ENCODE measurements around the gene KLHDC8A.

KLHDC8A gene

DNA sequence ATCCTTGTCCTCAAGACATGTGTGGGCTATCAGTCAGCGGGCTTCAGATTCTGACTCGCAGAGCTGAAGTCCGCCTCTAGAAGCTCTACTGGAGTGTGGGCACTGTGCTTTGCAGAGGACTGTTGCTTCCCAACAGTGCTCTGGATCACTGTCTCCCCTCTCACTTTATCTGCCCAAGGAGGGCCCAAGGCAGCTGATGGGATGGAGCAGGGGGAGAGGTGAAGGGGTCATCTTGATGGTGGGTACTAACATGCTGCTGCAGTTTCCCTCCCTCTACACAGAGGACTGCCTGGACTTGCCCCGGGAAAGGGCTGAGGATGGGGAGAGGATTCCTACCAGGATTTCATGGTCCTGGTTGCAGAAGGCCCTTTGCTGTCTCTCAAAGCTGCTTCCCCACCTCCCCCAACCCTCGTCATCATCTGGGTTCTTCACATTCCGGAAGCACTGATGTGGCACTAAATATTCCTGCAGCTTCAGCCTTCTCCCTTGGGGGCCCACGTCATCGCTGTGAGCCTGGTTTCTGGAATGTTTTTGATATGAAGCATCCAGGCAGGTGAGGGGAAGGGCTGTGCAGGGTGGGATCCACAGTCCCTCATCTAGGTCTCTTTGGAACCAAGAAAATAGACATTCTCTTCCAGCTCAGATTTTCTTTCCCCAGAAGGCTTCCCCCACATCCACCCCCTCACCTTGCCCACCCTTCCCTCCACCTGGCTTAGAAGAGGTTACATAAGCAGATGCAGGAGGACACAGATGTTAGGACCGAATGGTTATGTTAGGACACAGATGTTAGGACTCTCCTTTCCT lies 58.3 kb downstream of the KLHDC8A start (continued):
- TF ChIP-seq, protein P1, sequence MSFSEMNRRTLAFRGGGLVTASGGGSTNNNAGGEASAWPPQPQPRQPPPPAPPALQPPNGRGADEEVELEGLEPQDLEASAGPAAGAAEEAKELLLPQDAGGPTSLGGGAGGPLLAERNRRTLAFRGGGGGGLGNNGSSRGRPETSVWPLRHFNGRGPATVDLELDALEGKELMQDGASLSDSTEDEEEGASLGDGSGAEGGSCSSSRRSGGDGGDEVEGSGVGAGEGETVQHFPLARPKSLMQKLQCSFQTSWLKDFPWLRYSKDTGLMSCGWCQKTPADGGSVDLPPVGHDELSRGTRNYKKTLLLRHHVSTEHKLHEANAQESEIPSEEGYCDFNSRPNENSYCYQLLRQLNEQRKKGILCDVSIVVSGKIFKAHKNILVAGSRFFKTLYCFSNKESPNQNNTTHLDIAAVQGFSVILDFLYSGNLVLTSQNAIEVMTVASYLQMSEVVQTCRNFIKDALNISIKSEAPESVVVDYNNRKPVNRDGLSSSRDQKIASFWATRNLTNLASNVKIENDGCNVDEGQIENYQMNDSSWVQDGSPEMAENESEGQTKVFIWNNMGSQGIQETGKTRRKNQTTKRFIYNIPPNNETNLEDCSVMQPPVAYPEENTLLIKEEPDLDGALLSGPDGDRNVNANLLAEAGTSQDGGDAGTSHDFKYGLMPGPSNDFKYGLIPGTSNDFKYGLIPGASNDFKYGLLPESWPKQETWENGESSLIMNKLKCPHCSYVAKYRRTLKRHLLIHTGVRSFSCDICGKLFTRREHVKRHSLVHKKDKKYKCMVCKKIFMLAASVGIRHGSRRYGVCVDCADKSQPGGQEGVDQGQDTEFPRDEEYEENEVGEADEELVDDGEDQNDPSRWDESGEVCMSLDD (tag by site-specific recombination; IDR thresholded peaks at IDR 0.05), result no peak
- TF ChIP-seq ZNF24 (tag by site-specific recombination; IDR thresholded peaks at IDR 0.05) (peak; percentile 52; the same call in 1 of the 2 replicates), TCF7L2 (IDR thresholded peaks at IDR 0.05; ENCODE audit: borderline replicate concordance, low read depth, low read length) (no peak), ZNF677 (tag by site-specific recombination; IDR thresholded peaks at IDR 0.05) (no peak), GLIS2 (tag by site-specific recombination; IDR thresholded peaks at IDR 0.05) (no peak), ZBTB21 (tag by site-specific recombination; IDR thresholded peaks at IDR 0.05) (peak; percentile 87), ZNF521 (tag by site-specific recombination; IDR thresholded peaks at IDR 0.05) (no peak), KLF10 (tag by site-specific recombination; IDR thresholded peaks at IDR 0.05) (peak; percentile 55), SP7 (tag by site-specific recombination; IDR thresholded peaks at IDR 0.05) (peak; percentile 39; the same call in 1 of the 2 replicates), ZNF184 (tag by site-specific recombination; IDR thresholded peaks at IDR 0.05) (0 out of 2 replicates have a peak, but pooled peaks have one; percentile 29), KLF8 (tag by site-specific recombination; IDR thresholded peaks at IDR 0.05) (peak; percentile 61), ZEB2 (tag by site-specific recombination; IDR thresholded peaks at IDR 0.05) (peak; percentile 66), ZNF792 (tag by site-specific recombination; IDR thresholded peaks at IDR 0.05) (no peak), ZNF10 (tag by site-specific recombination; IDR thresholded peaks at IDR 0.05) (peak; percentile 74), ZNF366 (tag by site-specific recombination; conservative IDR thresholded peaks at IDR 0.05) (peak; percentile 41; the same call in 1 of the 2 replicates), ZIC2 (tag by site-specific recombination; IDR thresholded peaks at IDR 0.05) (0 out of 2 replicates have a peak, but pooled peaks have one; percentile 18), YY2 (tag by site-specific recombination; IDR thresholded peaks at IDR 0.05) (no peak), ZNF473 (tag by site-specific recombination; IDR thresholded peaks at IDR 0.05) (no peak), ZBTB8A (tag by site-specific recombination; IDR thresholded peaks at IDR 0.05) (peak; percentile 66), ZBTB17 (tag by site-specific recombination; IDR thresholded peaks at IDR 0.05) (peak; percentile 74), ZNF341 (tag by site-specific recombination; IDR thresholded peaks at IDR 0.05; ENCODE audit: low read depth) (no peak), ZSCAN16 (tag by site-specific recombination; IDR thresholded peaks at IDR 0.05) (no peak), ZFHX2 (tag by site-specific recombination; conservative IDR thresholded peaks at IDR 0.05) (peak; percentile 24; the same call in 1 of the 2 replicates), ZNF404 (tag by site-specific recombination; IDR thresholded peaks at IDR 0.05) (no peak), ZNF843 (tag by site-specific recombination; IDR thresholded peaks at IDR 0.05) (no peak), TRIM28 (IDR thresholded peaks at IDR 0.05; ENCODE audit: borderline replicate concordance, low read length) (no peak)
- TF ChIP-seq, protein P2, sequence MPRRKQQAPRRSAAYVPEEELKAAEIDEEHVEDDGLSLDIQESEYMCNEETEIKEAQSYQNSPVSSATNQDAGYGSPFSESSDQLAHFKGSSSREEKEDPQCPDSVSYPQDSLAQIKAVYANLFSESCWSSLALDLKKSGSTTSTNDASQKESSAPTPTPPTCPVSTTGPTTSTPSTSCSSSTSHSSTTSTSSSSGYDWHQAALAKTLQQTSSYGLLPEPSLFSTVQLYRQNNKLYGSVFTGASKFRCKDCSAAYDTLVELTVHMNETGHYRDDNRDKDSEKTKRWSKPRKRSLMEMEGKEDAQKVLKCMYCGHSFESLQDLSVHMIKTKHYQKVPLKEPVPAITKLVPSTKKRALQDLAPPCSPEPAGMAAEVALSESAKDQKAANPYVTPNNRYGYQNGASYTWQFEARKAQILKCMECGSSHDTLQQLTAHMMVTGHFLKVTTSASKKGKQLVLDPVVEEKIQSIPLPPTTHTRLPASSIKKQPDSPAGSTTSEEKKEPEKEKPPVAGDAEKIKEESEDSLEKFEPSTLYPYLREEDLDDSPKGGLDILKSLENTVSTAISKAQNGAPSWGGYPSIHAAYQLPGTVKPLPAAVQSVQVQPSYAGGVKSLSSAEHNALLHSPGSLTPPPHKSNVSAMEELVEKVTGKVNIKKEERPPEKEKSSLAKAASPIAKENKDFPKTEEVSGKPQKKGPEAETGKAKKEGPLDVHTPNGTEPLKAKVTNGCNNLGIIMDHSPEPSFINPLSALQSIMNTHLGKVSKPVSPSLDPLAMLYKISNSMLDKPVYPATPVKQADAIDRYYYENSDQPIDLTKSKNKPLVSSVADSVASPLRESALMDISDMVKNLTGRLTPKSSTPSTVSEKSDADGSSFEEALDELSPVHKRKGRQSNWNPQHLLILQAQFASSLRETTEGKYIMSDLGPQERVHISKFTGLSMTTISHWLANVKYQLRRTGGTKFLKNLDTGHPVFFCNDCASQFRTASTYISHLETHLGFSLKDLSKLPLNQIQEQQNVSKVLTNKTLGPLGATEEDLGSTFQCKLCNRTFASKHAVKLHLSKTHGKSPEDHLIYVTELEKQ (tag by site-specific recombination; IDR thresholded peaks at IDR 0.05; ENCODE audit: borderline replicate concordance), result 0 out of 2 replicates have a peak, but pooled peaks have one; percentile 72
- TF ChIP-seq, protein P3, sequence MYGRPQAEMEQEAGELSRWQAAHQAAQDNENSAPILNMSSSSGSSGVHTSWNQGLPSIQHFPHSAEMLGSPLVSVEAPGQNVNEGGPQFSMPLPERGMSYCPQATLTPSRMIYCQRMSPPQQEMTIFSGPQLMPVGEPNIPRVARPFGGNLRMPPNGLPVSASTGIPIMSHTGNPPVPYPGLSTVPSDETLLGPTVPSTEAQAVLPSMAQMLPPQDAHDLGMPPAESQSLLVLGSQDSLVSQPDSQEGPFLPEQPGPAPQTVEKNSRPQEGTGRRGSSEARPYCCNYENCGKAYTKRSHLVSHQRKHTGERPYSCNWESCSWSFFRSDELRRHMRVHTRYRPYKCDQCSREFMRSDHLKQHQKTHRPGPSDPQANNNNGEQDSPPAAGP (tag by site-specific recombination; IDR thresholded peaks at IDR 0.05), result 0 out of 2 replicates have a peak, but pooled peaks have one; percentile 17
- TF ChIP-seq, protein P4, sequence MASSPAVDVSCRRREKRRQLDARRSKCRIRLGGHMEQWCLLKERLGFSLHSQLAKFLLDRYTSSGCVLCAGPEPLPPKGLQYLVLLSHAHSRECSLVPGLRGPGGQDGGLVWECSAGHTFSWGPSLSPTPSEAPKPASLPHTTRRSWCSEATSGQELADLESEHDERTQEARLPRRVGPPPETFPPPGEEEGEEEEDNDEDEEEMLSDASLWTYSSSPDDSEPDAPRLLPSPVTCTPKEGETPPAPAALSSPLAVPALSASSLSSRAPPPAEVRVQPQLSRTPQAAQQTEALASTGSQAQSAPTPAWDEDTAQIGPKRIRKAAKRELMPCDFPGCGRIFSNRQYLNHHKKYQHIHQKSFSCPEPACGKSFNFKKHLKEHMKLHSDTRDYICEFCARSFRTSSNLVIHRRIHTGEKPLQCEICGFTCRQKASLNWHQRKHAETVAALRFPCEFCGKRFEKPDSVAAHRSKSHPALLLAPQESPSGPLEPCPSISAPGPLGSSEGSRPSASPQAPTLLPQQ (tag by site-specific recombination; IDR thresholded peaks at IDR 0.05), result peak; percentile 38; the same call in 1 of the 2 replicates
- TF ChIP-seq, protein P5, sequence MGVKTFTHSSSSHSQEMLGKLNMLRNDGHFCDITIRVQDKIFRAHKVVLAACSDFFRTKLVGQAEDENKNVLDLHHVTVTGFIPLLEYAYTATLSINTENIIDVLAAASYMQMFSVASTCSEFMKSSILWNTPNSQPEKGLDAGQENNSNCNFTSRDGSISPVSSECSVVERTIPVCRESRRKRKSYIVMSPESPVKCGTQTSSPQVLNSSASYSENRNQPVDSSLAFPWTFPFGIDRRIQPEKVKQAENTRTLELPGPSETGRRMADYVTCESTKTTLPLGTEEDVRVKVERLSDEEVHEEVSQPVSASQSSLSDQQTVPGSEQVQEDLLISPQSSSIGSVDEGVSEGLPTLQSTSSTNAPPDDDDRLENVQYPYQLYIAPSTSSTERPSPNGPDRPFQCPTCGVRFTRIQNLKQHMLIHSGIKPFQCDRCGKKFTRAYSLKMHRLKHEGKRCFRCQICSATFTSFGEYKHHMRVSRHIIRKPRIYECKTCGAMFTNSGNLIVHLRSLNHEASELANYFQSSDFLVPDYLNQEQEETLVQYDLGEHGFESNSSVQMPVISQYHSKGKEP (tag by site-specific recombination; IDR thresholded peaks at IDR 0.05), result peak; percentile 54; the same call in 1 of the 2 replicates

All from HEK293 (cell line).